ENCODE results near the gene REPIN1.

Gene REPIN1

DNA sequence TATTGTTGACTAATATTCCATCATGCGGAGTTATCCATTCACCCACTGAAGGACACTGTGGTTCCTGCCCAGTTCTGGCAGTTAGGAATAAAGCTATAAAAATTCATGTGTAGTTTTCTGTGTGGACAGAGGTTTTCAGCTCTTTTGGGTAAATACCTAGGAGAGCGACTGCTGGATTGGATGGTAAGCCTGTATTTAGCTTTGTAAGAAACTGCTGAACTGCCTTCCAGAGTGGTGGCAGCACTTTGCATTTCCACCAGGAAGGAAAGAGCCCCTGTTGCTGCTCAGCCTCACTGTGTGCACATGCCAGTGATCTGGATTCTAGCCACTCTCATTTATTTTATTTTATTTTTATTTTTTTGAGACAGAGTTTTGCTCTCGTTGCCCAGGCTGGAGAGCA lies 24.7 kb downstream of the REPIN1 start:
- DNase-seq (ENCODE audit: low read depth, low spot score): no peak

GRCh38 chr7:150396426-150396825 lies 27.8 kb downstream of the REPIN1 start:
- no peak for DNase-seq (ENCODE audit: low read depth, low spot score)

DNA sequence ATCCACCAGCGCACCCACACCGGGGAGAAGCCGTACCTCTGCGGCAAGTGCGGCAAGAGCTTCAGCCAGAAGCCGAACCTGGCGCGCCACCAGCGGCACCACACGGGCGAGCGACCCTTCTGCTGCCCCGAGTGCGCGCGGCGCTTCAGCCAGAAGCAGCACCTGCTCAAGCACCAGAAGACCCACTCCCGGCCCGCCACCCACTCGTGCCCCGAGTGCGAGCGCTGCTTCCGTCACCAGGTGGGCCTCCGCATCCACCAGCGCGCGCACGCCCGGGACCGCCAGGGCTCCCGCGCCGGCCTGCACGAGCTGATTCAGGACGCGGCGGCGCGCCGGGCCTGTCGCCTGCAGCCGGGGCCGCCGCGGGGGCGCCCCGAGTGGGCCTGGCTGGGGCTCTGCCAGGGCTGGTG lies 28.2 kb downstream of the REPIN1 start:
- DNase-seq (ENCODE audit: low read depth, low spot score): no peak

GRCh38 chr7:150397346-150398107 lies 28.9 kb downstream of the REPIN1 start:
- no peak for DNase-seq (ENCODE audit: low read depth, low spot score)

DNA sequence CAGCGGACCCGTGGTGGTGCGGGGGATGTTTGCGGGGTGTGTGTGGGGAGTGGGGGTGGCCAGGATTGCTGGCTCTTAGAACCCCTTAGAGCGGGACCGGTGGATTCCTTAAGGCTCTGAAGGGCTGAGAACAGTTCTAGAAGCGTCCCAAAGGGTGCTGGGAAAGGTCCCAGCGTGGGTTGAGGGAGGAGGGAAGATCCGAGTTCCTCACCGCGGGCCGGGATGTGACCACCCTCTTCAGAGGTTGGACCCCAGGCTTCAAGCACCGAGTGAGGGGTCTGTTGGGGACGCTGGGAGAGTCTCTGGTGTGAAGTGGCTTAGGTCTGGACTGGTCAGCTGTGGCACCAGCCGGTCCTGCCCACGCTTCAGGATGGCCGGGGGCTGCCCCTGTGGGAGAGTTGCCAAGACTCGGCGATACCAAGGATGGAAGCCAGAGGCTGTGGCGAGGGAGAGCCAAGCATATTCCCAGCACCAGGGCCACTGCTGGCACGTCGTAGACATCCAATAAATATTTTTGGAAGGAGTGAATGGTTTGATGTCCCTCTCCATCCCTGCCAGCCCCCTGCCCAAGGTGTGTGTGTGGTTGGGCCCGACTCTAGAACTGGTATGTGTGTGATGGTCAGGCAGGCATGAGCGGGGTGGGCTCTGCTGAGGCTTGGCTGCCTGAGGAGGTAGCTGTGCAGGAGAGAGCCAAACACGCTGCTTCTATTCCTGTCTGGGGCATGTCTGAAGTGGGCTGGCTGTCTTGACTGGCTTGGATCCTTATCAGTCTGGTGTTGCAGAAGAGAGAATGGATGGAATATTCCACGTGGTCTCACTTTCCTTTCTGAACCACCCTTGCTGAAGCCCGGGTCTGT lies 29.7 kb downstream of the REPIN1 start:
- no peak for DNase-seq (ENCODE audit: low read depth, low spot score)

- no peak for DNase-seq (ENCODE audit: low read depth, low spot score)
Measured at GRCh38 chr7:150398965-150399320, 30.3 kb downstream of the REPIN1 start.

- no peak for DNase-seq (ENCODE audit: low read depth, low spot score)
Measured at GRCh38 chr7:150399421-150400007, 30.9 kb downstream of the REPIN1 start.

- DNase-seq (ENCODE audit: low read depth, low spot score): no peak
Measured at GRCh38 chr7:150400008-150400787, 31.6 kb downstream of the REPIN1 start.

GRCh38 chr7:150400788-150401423 lies 32.3 kb downstream of the REPIN1 start:
- no peak for DNase-seq (ENCODE audit: low read depth, low spot score)

GRCh38 chr7:150401424-150401790 lies 32.8 kb downstream of the REPIN1 start:
- DNase-seq (ENCODE audit: low read depth, low spot score): no peak

DNA sequence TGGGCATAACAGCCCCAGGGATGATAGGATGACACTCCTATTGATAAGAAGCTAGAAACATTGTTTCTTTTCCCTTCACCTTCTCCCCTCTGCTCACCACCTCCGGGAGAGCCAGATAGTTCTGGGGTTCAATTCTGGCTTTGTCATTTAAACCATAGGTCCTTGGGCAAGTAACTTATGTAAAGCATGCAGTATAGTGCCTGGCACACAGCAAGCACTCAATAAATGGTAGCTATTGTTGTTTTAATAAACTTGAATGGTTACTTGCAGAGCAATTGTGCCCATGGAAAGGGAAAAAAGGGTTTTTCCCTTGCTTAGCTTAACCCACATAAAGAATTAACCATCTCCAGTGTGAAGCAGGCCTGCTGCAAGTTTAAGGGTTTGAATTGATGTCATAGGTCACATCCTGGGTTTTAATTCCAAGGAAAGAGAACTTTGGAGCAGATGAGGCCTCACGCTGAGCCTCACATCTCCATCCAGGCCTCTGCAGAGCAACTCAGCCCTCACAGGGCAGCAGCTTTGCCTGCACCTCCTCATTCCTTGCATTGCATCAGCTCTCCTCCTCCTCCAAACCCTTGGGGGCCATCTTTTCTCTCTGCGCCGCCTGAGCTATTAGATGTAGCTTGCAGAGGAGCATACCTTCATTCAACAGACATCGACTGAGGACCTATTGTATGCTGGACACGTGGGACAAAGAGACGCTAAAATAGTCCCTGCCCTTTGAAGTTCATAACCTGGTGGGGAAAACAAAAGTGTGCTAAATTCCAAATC lies 33.4 kb downstream of the REPIN1 start:
- peak; percentile 96 for DNase-seq (ENCODE audit: low read depth, low spot score)

DNA sequence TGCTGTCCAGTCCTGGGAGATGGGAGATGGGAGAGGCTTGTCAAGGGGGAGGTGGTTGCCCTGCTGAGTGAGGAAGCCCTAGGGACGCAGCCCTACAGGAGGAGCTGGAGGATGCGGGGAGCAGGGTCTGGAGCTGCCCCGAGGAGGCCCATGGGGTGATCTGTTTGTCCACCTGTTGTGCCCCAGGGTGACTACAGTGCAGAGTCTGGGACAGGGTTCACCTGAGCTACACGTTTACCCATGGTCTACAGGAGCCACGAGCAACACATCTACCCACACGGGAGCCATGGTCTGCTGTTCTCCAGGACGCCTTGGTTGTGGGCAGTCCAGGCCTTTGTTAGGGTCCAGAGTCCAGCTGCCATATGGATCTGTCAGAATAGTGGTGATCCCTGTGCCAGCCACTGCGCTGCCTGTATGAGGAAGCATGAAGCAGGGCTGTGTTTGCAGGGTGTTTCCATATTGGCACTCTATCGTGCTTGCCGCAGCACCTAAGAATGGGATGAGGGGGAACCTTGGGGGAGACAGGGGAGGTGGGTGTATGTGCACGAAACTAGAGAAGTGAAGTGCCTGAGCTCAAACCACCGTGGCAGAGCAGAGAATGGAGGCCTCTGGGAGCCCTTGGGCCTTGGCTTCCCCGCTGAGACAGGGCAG lies 34.2 kb downstream of the REPIN1 start:
- DNase-seq (ENCODE audit: low read depth, low spot score): no peak

DNA sequence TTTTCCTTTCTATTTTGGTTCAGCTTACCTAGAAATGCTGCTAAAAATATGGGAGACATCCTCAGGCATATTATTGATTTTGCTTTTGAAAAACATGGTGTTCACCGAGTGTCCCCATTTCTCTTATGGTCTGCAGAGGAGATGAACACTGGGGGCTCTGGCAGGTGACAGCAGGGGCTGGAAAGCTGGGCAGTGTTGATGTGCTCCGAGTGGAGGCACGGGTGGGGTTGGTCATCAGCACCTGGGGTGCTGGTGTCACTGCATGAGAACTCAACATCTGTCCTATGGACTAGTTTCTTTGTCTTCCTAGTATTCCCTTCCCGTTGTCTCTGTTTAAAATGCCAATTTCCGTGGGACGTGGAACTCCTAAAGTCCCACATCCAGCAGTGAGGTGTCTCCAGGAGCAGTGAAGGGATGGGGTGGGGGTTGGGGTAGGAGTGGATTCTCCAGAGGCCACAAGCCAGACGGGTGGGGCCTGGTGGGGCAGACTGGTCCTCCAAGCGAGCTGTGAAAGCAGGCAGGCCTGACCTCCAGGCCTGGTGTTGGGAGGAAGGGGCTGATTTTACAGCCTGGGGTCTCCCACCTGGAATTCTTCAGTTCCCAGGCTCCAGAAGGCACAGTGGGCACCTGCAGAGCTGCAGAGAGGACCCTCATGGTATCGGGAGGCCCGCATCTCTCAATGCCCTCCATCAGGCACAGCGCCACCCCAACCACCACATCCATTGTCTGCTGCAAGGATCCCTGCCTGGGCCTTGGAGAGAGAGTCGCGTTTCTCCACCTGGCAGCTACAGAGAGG lies 35.0 kb downstream of the REPIN1 start:
- no peak for DNase-seq (ENCODE audit: low read depth, low spot score)

DNA sequence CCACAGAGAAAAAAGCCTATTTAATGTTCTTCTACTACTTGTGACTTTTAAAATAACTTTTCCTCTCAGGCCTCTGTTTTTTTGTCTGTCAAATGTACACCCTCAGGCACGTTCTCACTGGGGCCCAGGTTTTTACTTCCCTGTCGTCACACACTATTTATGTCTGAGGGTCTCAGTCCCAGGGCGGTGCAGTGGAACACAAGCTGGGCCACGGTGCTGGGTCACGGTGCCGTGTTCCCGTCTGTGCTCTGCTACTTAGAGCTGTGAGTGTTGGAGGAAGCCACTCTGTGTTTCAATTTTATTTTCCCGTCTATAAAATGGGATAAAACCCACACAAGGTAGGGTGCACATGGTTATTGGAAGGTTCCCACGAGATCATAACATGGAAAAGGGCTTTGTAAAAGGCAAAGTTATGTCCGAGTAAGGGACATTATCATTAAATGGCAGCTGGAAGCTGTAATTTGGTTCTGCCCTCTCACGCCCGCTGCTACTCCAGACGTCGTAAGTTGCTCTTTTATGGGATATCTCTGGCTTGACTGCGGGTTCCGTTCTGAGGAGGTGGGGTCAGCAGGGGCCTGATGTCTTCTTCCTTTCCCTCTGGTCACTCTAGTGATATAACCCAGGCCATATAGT lies 35.7 kb downstream of the REPIN1 start:
- DNase-seq (ENCODE audit: low read depth, low spot score): no peak

GRCh38 chr7:150404805-150405583 lies 36.4 kb downstream of the REPIN1 start:
- no peak for DNase-seq (ENCODE audit: low read depth, low spot score)

DNA sequence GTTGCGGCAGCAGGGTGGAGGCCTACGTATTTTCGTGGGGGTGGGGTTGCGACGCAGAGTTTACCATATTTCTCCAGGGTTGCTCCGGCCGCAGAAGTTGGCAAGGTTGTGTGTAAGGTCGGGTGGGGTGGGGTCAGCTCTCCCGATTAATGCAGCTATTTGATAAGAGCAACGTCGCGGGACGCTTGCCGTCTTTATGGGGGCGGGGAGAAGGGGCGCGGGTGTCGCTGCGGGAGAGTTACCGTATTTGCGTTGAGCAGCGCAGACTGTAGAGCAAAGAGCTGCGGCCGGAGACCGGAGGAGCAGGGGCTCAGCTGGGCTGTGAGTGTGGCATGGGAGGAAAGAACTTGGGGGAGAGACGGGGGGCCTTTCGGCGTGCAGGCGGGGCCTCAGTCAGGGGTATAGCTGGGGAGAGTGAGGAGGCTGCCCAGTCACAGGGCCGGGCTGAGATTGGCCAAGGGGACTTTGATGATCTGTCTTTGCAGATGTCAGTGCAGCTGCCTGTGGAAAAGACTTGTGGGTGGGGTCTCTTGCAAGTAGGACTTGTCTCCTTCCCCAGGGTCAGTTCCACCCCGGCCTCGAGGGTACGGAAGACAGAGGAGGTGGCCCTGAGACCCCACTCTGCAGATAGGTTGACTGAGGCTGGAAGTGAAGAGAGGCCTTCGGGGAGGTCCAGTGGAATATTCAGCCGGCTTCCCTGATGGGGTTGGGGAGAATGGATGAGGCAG lies 37.1 kb downstream of the REPIN1 start:
- DNase-seq (ENCODE audit: low read depth, low spot score): no peak

- no peak for DNase-seq (ENCODE audit: low read depth, low spot score)
Measured at GRCh38 chr7:150406312-150406566, 37.6 kb downstream of the REPIN1 start.
